DOHH2 (cell line): ENCODE data around the gene SRMS.

Source experiments
- H3F3A ChIP-seq: fragments of 200-600 bp; sonication (generic), shearing (Covaris generic); 2 replicates; pipeline ENCODE4 v1.6.0; 2016; ENCODE audit warnings: antibody characterized with exemption, mild to moderate bottlenecking; ENCODE audit not compliant: control insufficient read depth, insufficient read depth
- H3K27ac ChIP-seq: fragments of 200-600 bp; sonication (generic); 2 replicates; pipeline ENCODE4 v1.5.1; 2014; ENCODE audit warnings: low read depth, mild to moderate bottlenecking, low read length, moderate library complexity
- H3K27me3 ChIP-seq: fragments of 200-600 bp; sonication (generic); 2 replicates; pipeline ENCODE4 v1.6.1; 2014; ENCODE audit warnings: mild to moderate bottlenecking, low read length, mixed read lengths; ENCODE audit not compliant: control insufficient read depth
- H3K36me3 ChIP-seq: fragments of 200-600 bp; sonication (generic); 2 replicates; pipeline ENCODE4 v1.6.1; 2014; ENCODE audit warnings: mild to moderate bottlenecking, low read length, moderate library complexity, mixed read lengths; ENCODE audit not compliant: control insufficient read depth
- H3K4me1 ChIP-seq: fragments of 200-600 bp; sonication (generic); 2 replicates; pipeline ENCODE4 v1.6.1; 2014; ENCODE audit warnings: mild to moderate bottlenecking, low read length, mixed read lengths; ENCODE audit not compliant: control insufficient read depth
- H3K4me2 ChIP-seq: fragments of 200-600 bp; sonication (generic); 2 replicates; pipeline ENCODE4 v1.6.0; 2014; ENCODE audit warnings: mild to moderate bottlenecking, low read length, moderate library complexity
- H3K4me3 ChIP-seq: fragments of 200-600 bp; sonication (generic); 2 replicates; pipeline ENCODE4 v1.5.1; 2014; ENCODE audit warnings: mild to moderate bottlenecking, low read length, mixed read lengths
- H3K79me2 ChIP-seq: fragments of 200-600 bp; sonication (generic); 2 replicates; pipeline ENCODE4 v1.6.1; 2014; ENCODE audit warnings: mild to moderate bottlenecking, low read length, mixed read lengths; ENCODE audit not compliant: control insufficient read depth
- H3K9me2 ChIP-seq: fragments of 200-600 bp; sonication (generic); replicated peaks from 2 replicates; pipeline ENCODE4 v1.6.1; 2014; ENCODE audit warnings: mild to moderate bottlenecking, low read length, mixed read lengths; ENCODE audit not compliant: control insufficient read depth
- H3K9me3 ChIP-seq: fragments of 200-600 bp; sonication (generic); 2 replicates; pipeline ENCODE4 v1.6.1; 2014; ENCODE audit warnings: antibody characterized with exemption, low read length, mixed read lengths; ENCODE audit not compliant: control insufficient read depth, insufficient read depth
- H4K20me1 ChIP-seq: fragments of 200-600 bp; sonication (generic); 2 replicates; pipeline ENCODE4 v1.6.0; 2014; ENCODE audit warnings: low read depth, mild to moderate bottlenecking, antibody characterized with exemption, low read length, moderate library complexity; ENCODE audit not compliant: control insufficient read depth, insufficient read depth
- EZH2phosphoT487 ChIP-seq: fragments of 200-600 bp; sonication (generic); IDR thresholded peaks from 2 replicates; pipeline ENCODE4 v1.6.1; 2017; ENCODE audit warnings: borderline replicate concordance, mild to moderate bottlenecking, antibody characterized with exemption, low read length, moderate library complexity, mixed read lengths
- TF ChIP-seq, protein P1 (sequence below): fragments of 200-600 bp; sonication (generic); IDR thresholded peaks from one replicate; pipeline ENCODE4 v1.5.1; 2014; ENCODE audit warnings: antibody characterized with exemption, mild to moderate bottlenecking, low read depth, low read length; ENCODE audit not compliant: poor library complexity, severe bottlenecking

The SRMS gene

DNA sequence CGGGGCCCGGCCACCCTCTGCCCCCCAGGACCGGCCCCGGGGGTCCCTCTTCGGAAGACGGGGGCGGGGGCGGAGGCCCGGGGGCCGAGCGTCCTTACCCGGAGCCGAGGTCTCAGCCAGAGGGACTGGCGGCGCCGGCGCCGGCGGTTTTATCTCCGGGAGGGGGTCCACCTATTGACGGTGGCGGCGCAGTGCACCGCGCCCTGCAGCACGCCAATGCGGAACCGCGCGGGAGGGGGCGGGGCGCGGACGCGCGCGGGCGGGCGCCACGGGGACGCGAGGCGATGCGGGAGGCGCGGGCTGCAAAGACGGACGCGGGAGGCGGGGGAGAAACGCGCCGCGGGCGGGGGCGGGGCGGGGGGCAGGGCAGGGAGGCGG, 48.6 kb downstream of the SRMS start, which contains the start of gene EEF1A2:
Gene EEF1A2 (minus strand): TSS at position 124 of the 378 bp plus-strand sequence. CDS start 1,320 bp downstream, outside the sequence.
- no peak within 1 kb of the TSS; the same call in 1 of the 2 replicates for H3K4me2 ChIP-seq
- no peak within 1 kb of the TSS for H3K4me3 ChIP-seq
- H3K27ac ChIP-seq, result no peak within 1 kb of the TSS
- H3K9me3 ChIP-seq, result no peaks in the 10 kb centered on the region
- TF ChIP-seq, protein P1, sequence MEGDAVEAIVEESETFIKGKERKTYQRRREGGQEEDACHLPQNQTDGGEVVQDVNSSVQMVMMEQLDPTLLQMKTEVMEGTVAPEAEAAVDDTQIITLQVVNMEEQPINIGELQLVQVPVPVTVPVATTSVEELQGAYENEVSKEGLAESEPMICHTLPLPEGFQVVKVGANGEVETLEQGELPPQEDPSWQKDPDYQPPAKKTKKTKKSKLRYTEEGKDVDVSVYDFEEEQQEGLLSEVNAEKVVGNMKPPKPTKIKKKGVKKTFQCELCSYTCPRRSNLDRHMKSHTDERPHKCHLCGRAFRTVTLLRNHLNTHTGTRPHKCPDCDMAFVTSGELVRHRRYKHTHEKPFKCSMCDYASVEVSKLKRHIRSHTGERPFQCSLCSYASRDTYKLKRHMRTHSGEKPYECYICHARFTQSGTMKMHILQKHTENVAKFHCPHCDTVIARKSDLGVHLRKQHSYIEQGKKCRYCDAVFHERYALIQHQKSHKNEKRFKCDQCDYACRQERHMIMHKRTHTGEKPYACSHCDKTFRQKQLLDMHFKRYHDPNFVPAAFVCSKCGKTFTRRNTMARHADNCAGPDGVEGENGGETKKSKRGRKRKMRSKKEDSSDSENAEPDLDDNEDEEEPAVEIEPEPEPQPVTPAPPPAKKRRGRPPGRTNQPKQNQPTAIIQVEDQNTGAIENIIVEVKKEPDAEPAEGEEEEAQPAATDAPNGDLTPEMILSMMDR, result no peak
- TF ChIP-seq EZH2phosphoT487, result no peak
- no peaks in the 10 kb centered on the region for H3K79me2 ChIP-seq
- H3K36me3 ChIP-seq, result no peaks in the 10 kb centered on the region
- no peaks in the 10 kb centered on the region for H3K9me2 ChIP-seq
- H4K20me1 ChIP-seq, result peaks cover 9% of the 10 kb centered on the region; the same call in 1 of the 2 replicates
- peaks cover 7% of the 10 kb centered on the region; the same call in 1 of the 2 replicates for H3K27me3 ChIP-seq
- H3F3A ChIP-seq, result no peaks in the 10 kb centered on the region; the same call in 1 of the 2 replicates
- H3K4me1 ChIP-seq, result peaks cover 20% of the 10 kb centered on the region

DNA sequence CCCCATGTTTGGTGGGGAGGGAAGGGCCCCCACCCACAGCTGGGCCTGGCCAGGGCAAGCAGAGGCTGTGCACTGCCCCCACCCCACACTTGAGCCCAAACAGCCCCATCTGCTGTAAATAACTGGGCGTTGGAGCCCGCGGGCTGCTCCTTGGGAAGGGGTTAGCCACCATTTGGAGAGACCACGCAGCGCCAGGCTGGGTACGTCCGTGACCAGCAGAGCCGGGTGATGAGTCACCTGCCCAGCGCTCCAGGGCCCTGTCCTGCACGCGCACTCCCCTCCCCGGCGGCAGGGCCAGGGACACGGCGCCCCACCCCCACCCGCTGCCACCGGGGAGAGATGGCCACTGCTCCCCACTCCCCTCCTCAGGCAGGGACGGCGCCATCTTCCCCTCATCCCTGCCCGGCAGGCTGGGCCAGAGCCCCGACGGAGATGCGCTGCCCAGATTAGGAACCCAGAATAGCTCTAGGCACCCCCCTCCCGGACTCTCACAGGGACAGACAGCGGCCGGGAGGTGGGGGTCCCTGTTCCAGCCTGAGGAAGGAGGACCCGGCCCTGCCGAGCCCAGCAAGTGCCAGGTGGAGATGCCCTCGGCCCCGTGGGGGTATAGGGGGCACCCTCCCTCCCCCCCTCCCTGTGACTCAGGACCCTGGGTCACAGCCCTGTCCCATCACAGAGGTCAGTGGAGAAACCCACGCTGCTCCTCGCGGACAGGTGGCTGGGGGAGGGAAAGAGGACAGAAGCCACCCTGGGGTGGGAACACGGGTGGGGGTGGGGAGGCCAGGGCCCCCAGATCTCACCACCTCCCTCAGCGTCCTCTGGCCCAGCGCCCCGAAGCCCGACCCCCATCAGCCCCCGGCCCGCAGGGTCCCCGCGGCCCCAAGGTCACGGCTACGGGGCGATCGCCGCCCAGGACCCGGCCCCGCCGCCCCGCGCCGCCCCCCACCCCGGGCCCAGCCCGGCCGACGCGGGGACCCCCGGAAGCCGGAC, 49.3 kb downstream of the SRMS start:
- no peak overlapping the region for H3K4me2 ChIP-seq
- H3K36me3 ChIP-seq, result no peaks in the 10 kb centered on the region
- H3K27ac ChIP-seq, result no peak overlapping the region
- no peaks in the 10 kb centered on the region for H3K9me2 ChIP-seq
- TF ChIP-seq, protein P1, result no peak
- no peak for TF ChIP-seq EZH2phosphoT487
- H4K20me1 ChIP-seq, result peaks cover 9% of the 10 kb centered on the region; the same call in 1 of the 2 replicates
- H3K79me2 ChIP-seq, result no peaks in the 10 kb centered on the region
- H3K4me3 ChIP-seq, result no peak overlapping the region
- H3F3A ChIP-seq, result no peaks in the 10 kb centered on the region; the same call in 1 of the 2 replicates
- H3K4me1 ChIP-seq, result peaks cover 20% of the 10 kb centered on the region
- peaks cover 7% of the 10 kb centered on the region; the same call in 1 of the 2 replicates for H3K27me3 ChIP-seq
- no peaks in the 10 kb centered on the region for H3K9me3 ChIP-seq

DNA sequence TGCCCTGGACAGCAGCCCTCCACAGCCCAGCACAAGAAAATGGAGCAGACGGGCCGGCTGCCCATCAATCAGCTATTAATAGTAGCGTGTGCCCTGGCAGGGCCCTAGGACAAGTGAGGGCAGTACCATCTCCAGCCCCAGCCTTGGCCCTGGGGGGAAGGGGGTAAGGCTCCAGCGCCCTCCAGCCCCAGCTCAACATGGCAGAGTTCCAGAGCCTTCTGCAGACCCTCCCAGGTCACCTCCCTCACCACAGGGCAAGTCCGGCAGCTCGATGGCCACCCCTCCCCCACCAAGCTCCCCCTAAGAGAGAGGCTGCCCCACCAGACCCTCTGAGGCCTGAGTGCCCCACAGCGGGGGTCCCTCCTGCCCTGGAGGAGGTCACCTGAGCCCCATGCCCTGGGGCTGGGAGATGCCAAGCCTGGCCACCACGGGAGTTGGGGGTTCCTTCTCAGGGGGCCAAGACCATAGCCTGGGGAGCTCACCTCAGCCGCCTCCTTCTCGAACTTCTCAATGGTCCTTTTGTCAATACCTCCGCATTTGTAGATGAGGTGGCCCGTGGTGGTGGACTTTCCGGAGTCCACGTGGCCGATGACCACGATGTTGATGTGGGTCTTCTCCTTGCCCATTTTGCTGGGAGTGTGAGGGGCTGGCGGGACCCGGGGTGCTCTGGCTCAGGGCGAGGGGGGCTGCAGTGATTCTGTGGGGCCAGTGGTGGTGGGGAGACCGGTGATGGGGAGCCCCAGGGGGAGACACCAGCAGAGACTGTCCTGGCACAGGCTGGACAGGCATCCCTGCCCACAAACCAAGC, 50.2 kb downstream of the SRMS start:
- H3K4me1 ChIP-seq, result peaks cover 17% of the 10 kb centered on the region
- H3K36me3 ChIP-seq, result no peaks in the 10 kb centered on the region
- H3K27me3 ChIP-seq, result peaks cover 7% of the 10 kb centered on the region; the same call in 1 of the 2 replicates
- no peaks in the 10 kb centered on the region for H3K79me2 ChIP-seq
- peaks cover 9% of the 10 kb centered on the region; the same call in 1 of the 2 replicates for H4K20me1 ChIP-seq
- H3F3A ChIP-seq, result no peaks in the 10 kb centered on the region; the same call in 1 of the 2 replicates
- no peak for TF ChIP-seq EZH2phosphoT487
- TF ChIP-seq, protein P1, result no peak
- H3K4me3 ChIP-seq, result no peak overlapping the region
- H3K27ac ChIP-seq, result no peak overlapping the region
- no peaks in the 10 kb centered on the region for H3K9me2 ChIP-seq
- no peaks in the 10 kb centered on the region for H3K9me3 ChIP-seq
- no peak overlapping the region for H3K4me2 ChIP-seq
